ENCODE measurements around the gene ABL2. TPM values are rescaled to one million over a fixed set of nuclear protein-coding genes. Genes with fewer than 3 reads are reported as not detected.

The ABL2 gene
- total RNA-seq, 5 donors from 2014 or later (not counting 1 experiment from before 2014, with no cell fraction given), result 14.9 to 20.0 (median 15.9) TPM

- Mint-ChIP-seq H3K27ac (no peak overlapping the region), H3K9me3 (no peaks in the 10 kb centered on the region), H3K4me3 (no peak overlapping the region), H3K4me1 (peaks cover 17 to 25% (median 17%) of the 10 kb centered on the region in 3 donors), H3K36me3 (peaks cover 14% of the 10 kb centered on the region), H3K27me3 (no peaks in the 10 kb centered on the region)
- Histone ChIP-seq H3K27ac (ENCODE audit: low read length) (no peak overlapping the region), H3K36me3 (ENCODE audit: control insufficient read depth in 2 of 2, extremely low read depth in 1 of 2, insufficient read depth in 1 of 2, low read length in 1 of 2) (no peaks in the 10 kb centered on the region), H3K4me3 (ENCODE audit: control insufficient read depth in 1 of 2, extremely low read depth in 1 of 2, low read length in 1 of 2) (no peak overlapping the region), H3K27me3 (replicated peaks in 1 of 2; ENCODE audit: control insufficient read depth in 2 of 2, extremely low read depth in 1 of 2, insufficient read depth in 2 of 2, low read length in 1 of 2) (no peaks in the 10 kb centered on the region), H3K9me3 (no peaks in the 10 kb centered on the region), H3K4me1 (ENCODE audit: control insufficient read depth in 1 of 2, extremely low read depth in 1 of 2, insufficient read depth in 2 of 2, low read length in 2 of 2) (no peaks in the 10 kb centered on the region)
- ATAC-seq (replicated peaks in 1 of 4), result no peak
- no peak for DNase-seq
- CTCF ChIA-PET, result no interaction called here
- POLR2A ChIA-PET, result no interaction called here
- WGBS (ENCODE audit: insufficient coverage), result no CpG with 5 or more reads among the region's 1 CpG
Observed at GRCh38 chr1:179184403-179184802, 45.1 kb downstream of the ABL2 start.

- Mint-ChIP-seq H3K4me1 (peaks cover 17 to 23% (median 17%) of the 10 kb centered on the region in 3 donors), H3K27me3 (no peaks in the 10 kb centered on the region), H3K9me3 (no peaks in the 10 kb centered on the region), H3K36me3 (peaks cover 12% of the 10 kb centered on the region), H3K27ac (no peak overlapping the region), H3K4me3 (no peak overlapping the region)
- POLR2A ChIA-PET, result no interaction called here
- Histone ChIP-seq H3K36me3 (ENCODE audit: control insufficient read depth in 2 of 2, extremely low read depth in 1 of 2, insufficient read depth in 1 of 2, low read length in 1 of 2) (no peaks in the 10 kb centered on the region), H3K4me3 (ENCODE audit: control insufficient read depth in 1 of 2, extremely low read depth in 1 of 2, low read length in 1 of 2) (no peak overlapping the region), H3K27ac (ENCODE audit: low read length) (no peak overlapping the region), H3K27me3 (replicated peaks in 1 of 2; ENCODE audit: control insufficient read depth in 2 of 2, extremely low read depth in 1 of 2, insufficient read depth in 2 of 2, low read length in 1 of 2) (no peaks in the 10 kb centered on the region), H3K9me3 (no peaks in the 10 kb centered on the region), H3K4me1 (ENCODE audit: control insufficient read depth in 1 of 2, extremely low read depth in 1 of 2, insufficient read depth in 2 of 2, low read length in 2 of 2) (no peaks in the 10 kb centered on the region)
- DNase-seq, result no peak
- CTCF ChIA-PET, result no interaction called here
- 90% methylated on average over 3 of the region's 5 CpGs for WGBS (ENCODE audit: insufficient coverage)
- ATAC-seq (replicated peaks in 1 of 4), result no peak
Observed at GRCh38 chr1:179183857-179184256, 45.6 kb downstream of the ABL2 start.

DNA sequence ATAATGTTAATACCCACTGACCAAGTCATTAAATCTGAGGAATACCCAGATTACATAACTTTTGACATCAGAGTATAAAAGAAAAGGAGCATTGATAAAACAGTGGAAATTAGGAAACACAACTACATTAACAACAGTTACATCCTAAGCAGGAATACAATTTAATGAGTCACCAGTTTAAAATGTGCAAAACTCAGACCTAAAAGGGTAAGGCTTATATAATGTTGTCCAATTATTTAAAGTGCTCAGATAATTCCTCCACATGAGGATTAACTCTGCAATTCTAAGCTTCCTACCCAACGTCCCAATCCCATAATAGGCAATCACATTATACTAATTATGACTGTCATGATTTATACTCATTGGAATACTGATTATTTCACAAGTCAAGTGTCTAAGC is 50.5 kb downstream of the ABL2 start:
- POLR2A ChIA-PET, result no interaction called here
- Mint-ChIP-seq H3K27ac (no peak overlapping the region), H3K27me3 (no peaks in the 10 kb centered on the region)

DNA sequence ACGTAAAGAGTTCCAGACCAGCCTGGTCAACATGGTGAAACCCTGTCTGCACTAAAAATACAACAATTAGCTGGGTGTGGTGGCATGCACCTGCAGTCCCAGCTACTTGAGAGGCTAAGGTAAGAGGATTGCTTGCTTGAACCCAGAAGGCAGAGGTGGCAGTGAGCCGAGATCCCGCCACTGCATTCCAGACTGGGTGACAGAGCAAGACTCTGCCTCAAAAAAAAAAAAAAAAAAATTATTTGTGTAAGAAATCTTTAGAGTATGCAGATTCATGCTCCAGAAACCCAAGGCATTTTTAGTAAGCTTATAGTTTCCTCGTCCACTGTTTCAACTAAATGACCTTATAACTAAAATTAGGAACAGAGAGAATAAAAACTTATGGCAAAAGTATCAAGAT is 51.3 kb downstream of the ABL2 start:
- no peak for ATAC-seq (replicated peaks in 1 of 4)
- no peaks in the 10 kb centered on the region for H3K36me3 ChIP-seq (ENCODE audit: control insufficient read depth in 2 of 2, extremely low read depth in 1 of 2, insufficient read depth in 1 of 2, low read length in 1 of 2)
- CTCF ChIA-PET, result no interaction called here
- Mint-ChIP-seq H3K36me3 (no peaks in the 10 kb centered on the region), H3K4me1 (peaks cover 6 to 15% (median 11%) of the 10 kb centered on the region in 3 donors), H3K27me3 (no peaks in the 10 kb centered on the region), H3K9me3 (no peaks in the 10 kb centered on the region), H3K27ac (no peak overlapping the region), H3K4me3 (no peak overlapping the region)
- WGBS (ENCODE audit: insufficient coverage), result no CpG with 5 or more reads among the region's 4 CpGs
- no peaks in the 10 kb centered on the region for H3K4me1 ChIP-seq (ENCODE audit: control insufficient read depth in 1 of 2, extremely low read depth in 1 of 2, insufficient read depth in 2 of 2, low read length in 2 of 2)
- no peaks in the 10 kb centered on the region for H3K9me3 ChIP-seq
- no peak for DNase-seq
- POLR2A ChIA-PET, result interaction anchor here (0.5 to 0.8 kb wide), 3 partner anchors 47 to 891 kb away, joined by 3 to 9 read pairs (median 4); no protein-coding TSS in a partner anchor
- H3K27me3 ChIP-seq (replicated peaks in 1 of 2; ENCODE audit: control insufficient read depth in 2 of 2, extremely low read depth in 1 of 2, insufficient read depth in 2 of 2, low read length in 1 of 2), result no peaks in the 10 kb centered on the region
- H3K27ac ChIP-seq (ENCODE audit: low read length), result no peak overlapping the region
- no peak overlapping the region for H3K4me3 ChIP-seq (ENCODE audit: control insufficient read depth in 1 of 2, extremely low read depth in 1 of 2, low read length in 1 of 2)

More for the DNA sequence above, 50.5 kb downstream of the ABL2 start:
- peaks cover 8 to 18% (median 11%) of the 10 kb centered on the region in 3 donors for H3K4me1 Mint-ChIP-seq
- Histone ChIP-seq H3K4me3 (ENCODE audit: control insufficient read depth in 1 of 2, extremely low read depth in 1 of 2, low read length in 1 of 2) (no peak overlapping the region), H3K27me3 (replicated peaks in 1 of 2; ENCODE audit: control insufficient read depth in 2 of 2, extremely low read depth in 1 of 2, insufficient read depth in 2 of 2, low read length in 1 of 2) (no peaks in the 10 kb centered on the region), H3K9me3 (no peaks in the 10 kb centered on the region), H3K36me3 (ENCODE audit: control insufficient read depth in 2 of 2, extremely low read depth in 1 of 2, insufficient read depth in 1 of 2, low read length in 1 of 2) (no peaks in the 10 kb centered on the region), H3K4me1 (ENCODE audit: control insufficient read depth in 1 of 2, extremely low read depth in 1 of 2, insufficient read depth in 2 of 2, low read length in 2 of 2) (no peaks in the 10 kb centered on the region), H3K27ac (ENCODE audit: low read length) (no peak overlapping the region)
- no CpG with 5 or more reads among the region's 1 CpG for WGBS (ENCODE audit: insufficient coverage)
- DNase-seq (no peak), ATAC-seq (replicated peaks in 1 of 4) (no peak)
- no peaks in the 10 kb centered on the region for H3K9me3 Mint-ChIP-seq
- H3K36me3 Mint-ChIP-seq, result peaks cover 3% of the 10 kb centered on the region
- CTCF ChIA-PET, result no interaction called here
- H3K4me3 Mint-ChIP-seq, result no peak overlapping the region

DNA sequence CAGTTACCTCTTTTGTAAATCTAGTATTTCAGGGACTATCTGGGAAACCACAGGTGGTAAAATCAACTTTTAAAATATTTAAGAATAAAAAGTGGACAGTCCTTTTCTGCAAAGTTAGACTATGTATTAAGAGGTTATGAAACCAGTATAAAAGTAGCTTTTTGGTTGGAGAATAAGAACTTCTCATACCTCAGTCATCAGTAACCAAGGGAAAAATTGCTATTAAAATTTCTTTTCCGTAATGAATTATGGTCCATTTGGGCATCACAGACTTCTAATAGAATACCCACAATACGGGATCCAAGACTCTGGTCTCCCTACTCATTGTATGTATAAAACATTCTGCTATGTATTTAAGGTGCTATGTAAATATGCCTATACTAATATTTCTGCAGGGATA is 51.9 kb downstream of the ABL2 start:
- ChIA-PET CTCF (no interaction called here), POLR2A (interaction anchor here (0.5 to 0.8 kb wide), 2 partner anchors 47 to 892 kb away, joined by 3 to 9 read pairs; no protein-coding TSS in a partner anchor)
- Mint-ChIP-seq H3K27ac (no peak overlapping the region), H3K4me3 (no peak overlapping the region), H3K4me1 (peaks cover 6 to 11% (median 11%) of the 10 kb centered on the region in 3 donors), H3K9me3 (no peaks in the 10 kb centered on the region), H3K36me3 (no peaks in the 10 kb centered on the region), H3K27me3 (no peaks in the 10 kb centered on the region)
- no peaks in the 10 kb centered on the region for H3K9me3 ChIP-seq
- H3K27me3 ChIP-seq (replicated peaks in 1 of 2; ENCODE audit: control insufficient read depth in 2 of 2, extremely low read depth in 1 of 2, insufficient read depth in 2 of 2, low read length in 1 of 2), result no peaks in the 10 kb centered on the region
- no peak overlapping the region for H3K27ac ChIP-seq (ENCODE audit: low read length)
- no peak overlapping the region for H3K4me3 ChIP-seq (ENCODE audit: control insufficient read depth in 1 of 2, extremely low read depth in 1 of 2, low read length in 1 of 2)
- no peaks in the 10 kb centered on the region for H3K4me1 ChIP-seq (ENCODE audit: control insufficient read depth in 1 of 2, extremely low read depth in 1 of 2, insufficient read depth in 2 of 2, low read length in 2 of 2)
- ATAC-seq (replicated peaks in 1 of 4) (no peak), DNase-seq (no peak)
- no CpG with 5 or more reads among the region's 2 CpGs for WGBS (ENCODE audit: insufficient coverage)
- H3K36me3 ChIP-seq (ENCODE audit: control insufficient read depth in 2 of 2, extremely low read depth in 1 of 2, insufficient read depth in 1 of 2, low read length in 1 of 2), result no peaks in the 10 kb centered on the region

GRCh38 chr1:179177182-179177581 is 52.3 kb downstream of the ABL2 start:
- no peaks in the 10 kb centered on the region for H3K9me3 Mint-ChIP-seq
- Histone ChIP-seq H3K9me3 (no peaks in the 10 kb centered on the region), H3K4me3 (ENCODE audit: control insufficient read depth in 1 of 2, extremely low read depth in 1 of 2, low read length in 1 of 2) (no peak overlapping the region), H3K36me3 (ENCODE audit: control insufficient read depth in 2 of 2, extremely low read depth in 1 of 2, insufficient read depth in 1 of 2, low read length in 1 of 2) (no peaks in the 10 kb centered on the region), H3K27ac (ENCODE audit: low read length) (no peak overlapping the region), H3K27me3 (replicated peaks in 1 of 2; ENCODE audit: control insufficient read depth in 2 of 2, extremely low read depth in 1 of 2, insufficient read depth in 2 of 2, low read length in 1 of 2) (no peaks in the 10 kb centered on the region), H3K4me1 (ENCODE audit: control insufficient read depth in 1 of 2, extremely low read depth in 1 of 2, insufficient read depth in 2 of 2, low read length in 2 of 2) (no peaks in the 10 kb centered on the region)
- WGBS (ENCODE audit: insufficient coverage), result 92% methylated on average over 2 of the region's 2 CpGs
- ChIA-PET CTCF (no interaction called here), POLR2A (no interaction called here)
- no peaks in the 10 kb centered on the region for H3K36me3 Mint-ChIP-seq
- no peak overlapping the region for H3K27ac Mint-ChIP-seq
- ATAC-seq (replicated peaks in 1 of 4) (no peak), DNase-seq (no peak)
- H3K4me1 Mint-ChIP-seq, result peaks cover 6 to 11% (median 9%) of the 10 kb centered on the region in 3 donors
- H3K4me3 Mint-ChIP-seq, result no peak overlapping the region
- no peaks in the 10 kb centered on the region for H3K27me3 Mint-ChIP-seq
